HEK293 (cell line): ENCODE measurements around the gene DNAJB4.

ENCODE experiments used
- CTCF ChIA-PET: fragments of 350-600 bp; formaldehyde crosslinking; extraction: SDS; loops from one replicate; lab custom pipeline; 2021; ENCODE audit warnings: antibody characterized with exemption; lab: Yijun Ruan, JAX
- POLR2A ChIA-PET: fragments of 300-600 bp; formaldehyde crosslinking; extraction: SDS; loops from one replicate; lab custom pipeline; 2020; ENCODE audit warnings: antibody characterized with exemption, inconsistent platforms; lab: Yijun Ruan, JAX
- H3K27ac ChIP-seq: fragments of 200-500 bp; sonication (Bioruptor generic); 2 replicates; pipeline ENCODE4 v1.5.1; 2014; ENCODE audit warnings: low read depth, low read length, control low read depth, inconsistent platforms; ENCODE audit errors: extremely low read depth
- H3K36me3 ChIP-seq, 2 experiments: fragments of 200-500 bp in 1 of 2; sonication (Bioruptor generic) in 1 of 2; 1 replicate in 1 of 2; 2 replicates in 1 of 2; pipeline ENCODE4 v1.5.1; 2014 to 2017; ENCODE audit warnings: inconsistent platforms in 2 of 2, low read length in 2 of 2; ENCODE audit not compliant: control insufficient read depth in 2 of 2, insufficient read depth in 1 of 2
- H3K4me1 ChIP-seq: fragments of 200-500 bp; sonication (Bioruptor generic); 2 replicates; pipeline ENCODE4 v1.5.1; 2014; ENCODE audit warnings: mild to moderate bottlenecking, low read length, inconsistent platforms; ENCODE audit not compliant: control insufficient read depth, insufficient read depth
- H3K4me3 ChIP-seq: 2 replicates; pipeline ENCODE4 v1.5.1; 2011; ENCODE audit warnings: low read depth, mild to moderate bottlenecking, control low read depth, low read length, moderate library complexity
- H3K9me3 ChIP-seq: fragments of 200-500 bp; sonication (Bioruptor generic); 2 replicates; pipeline ENCODE4 v1.5.1; 2014; ENCODE audit warnings: low read depth, low read length, inconsistent platforms; ENCODE audit not compliant: control insufficient read depth, insufficient read depth
- GLI2 ChIP-seq: fragments of 450-650 bp; formaldehyde crosslinking; IDR thresholded peaks from 2 replicates; pipeline ENCODE4; 2017; ENCODE audit warnings: missing biosample characterization, missing genetic modification characterization, low read depth, borderline replicate concordance
- GLIS1 ChIP-seq: fragments of 450-650 bp; formaldehyde crosslinking; IDR thresholded peaks from 2 replicates; pipeline ENCODE4 v1.5.1; 2016; ENCODE audit warnings: missing biosample characterization, missing genetic modification characterization
- KLF16 ChIP-seq: fragments of 450-650 bp; formaldehyde crosslinking; IDR thresholded peaks from 2 replicates; pipeline ENCODE4 v1.5.1; 2017; ENCODE audit warnings: missing biosample characterization, missing genetic modification characterization
- KLF8 ChIP-seq: fragments of 450-650 bp; formaldehyde crosslinking; IDR thresholded peaks from 2 replicates; pipeline ENCODE4 v1.5.1; 2016; ENCODE audit warnings: missing biosample characterization, missing genetic modification characterization
- KLF9 ChIP-seq: fragments of 450-650 bp; formaldehyde crosslinking; IDR thresholded peaks from 2 replicates; pipeline ENCODE4 v1.5.1; 2016; ENCODE audit warnings: missing biosample characterization, missing genetic modification characterization, low read depth
- YY1 ChIP-seq: fragments of 450-650 bp; formaldehyde crosslinking; IDR thresholded peaks from 2 replicates; pipeline ENCODE4 v1.5.1; 2018; ENCODE audit warnings: missing biosample characterization, missing genetic modification characterization
- ZIC2 ChIP-seq: fragments of 450-650 bp; formaldehyde crosslinking; IDR thresholded peaks from 2 replicates; pipeline ENCODE4 v1.5.1; 2016; ENCODE audit warnings: missing biosample characterization, missing genetic modification characterization
- ZNF121 ChIP-seq: fragments of 450-650 bp; formaldehyde crosslinking; IDR thresholded peaks from 2 replicates; pipeline ENCODE4 v1.5.1; 2016; ENCODE audit warnings: missing biosample characterization, missing genetic modification characterization
- ZNF138 ChIP-seq: fragments of 450-650 bp; formaldehyde crosslinking; IDR thresholded peaks from 2 replicates; pipeline ENCODE4 v1.5.1; 2016; ENCODE audit warnings: missing biosample characterization, missing genetic modification characterization, borderline replicate concordance
- ZNF248 ChIP-seq: fragments of 450-650 bp; formaldehyde crosslinking; IDR thresholded peaks from 2 replicates; pipeline ENCODE4 v1.5.1; 2017; ENCODE audit warnings: missing biosample characterization, missing genetic modification characterization
- ZNF266 ChIP-seq: fragments of 450-650 bp; formaldehyde crosslinking; IDR thresholded peaks from 2 replicates; pipeline ENCODE4 v1.5.1; 2016; ENCODE audit warnings: missing biosample characterization, missing genetic modification characterization, low read depth
- ZNF274 ChIP-seq, 2 experiments: fragments of 200-500 bp in 1 of 2; fragments of 450-650 bp in 1 of 2; sonication (Bioruptor generic) in 1 of 2; formaldehyde crosslinking in 1 of 2; IDR thresholded peaks; 2 replicates each; pipeline versions ENCODE4 v1.5.1 to v1.6.1; 2014 to 2016; ENCODE audit warnings: borderline replicate concordance in 1 of 2, inconsistent platforms in 1 of 2, low read length in 1 of 2, missing biosample characterization in 1 of 2, missing genetic modification characterization in 1 of 2
- ZNF302 ChIP-seq: fragments of 450-650 bp; formaldehyde crosslinking; IDR thresholded peaks from 2 replicates; pipeline ENCODE4 v1.5.1; 2016; ENCODE audit warnings: missing biosample characterization, missing genetic modification characterization, low read depth
- ZNF324 ChIP-seq: fragments of 450-650 bp; formaldehyde crosslinking; IDR thresholded peaks from 2 replicates; pipeline ENCODE4 v1.5.1; 2016; ENCODE audit warnings: missing biosample characterization, missing genetic modification characterization
- ZNF341 ChIP-seq: fragments of 450-650 bp; formaldehyde crosslinking; IDR thresholded peaks from 2 replicates; pipeline ENCODE4; 2016; ENCODE audit warnings: low read depth, missing biosample characterization, missing genetic modification characterization
- ZNF350 ChIP-seq: fragments of 450-650 bp; formaldehyde crosslinking; IDR thresholded peaks from 2 replicates; pipeline ENCODE4 v1.5.0; 2017; ENCODE audit warnings: missing biosample characterization, mild to moderate bottlenecking, missing genetic modification characterization
- ZNF37A ChIP-seq: fragments of 450-650 bp; IDR thresholded peaks from 2 replicates; pipeline ENCODE4 v1.5.1; 2018; ENCODE audit warnings: missing biosample characterization, missing genetic modification characterization
- ZNF473 ChIP-seq: fragments of 450-650 bp; formaldehyde crosslinking; IDR thresholded peaks from 2 replicates; pipeline ENCODE4 v1.5.1; 2017; ENCODE audit warnings: missing biosample characterization, missing genetic modification characterization
- ZNF521 ChIP-seq: fragments of 450-650 bp; formaldehyde crosslinking; IDR thresholded peaks from 2 replicates; pipeline ENCODE4 v1.5.1; 2017; ENCODE audit warnings: missing biosample characterization, mild to moderate bottlenecking, missing genetic modification characterization
- ZNF529 ChIP-seq: fragments of 450-650 bp; formaldehyde crosslinking; IDR thresholded peaks from 2 replicates; pipeline ENCODE4 v1.5.1; 2017; ENCODE audit warnings: missing genetic modification characterization, missing biosample characterization; ENCODE audit not compliant: insufficient replicate concordance
- ZNF558 ChIP-seq: fragments of 450-650 bp; formaldehyde crosslinking; IDR thresholded peaks from 2 replicates; pipeline ENCODE4 v1.5.1; 2016; ENCODE audit warnings: missing biosample characterization, missing genetic modification characterization
- ZNF560 ChIP-seq: fragments of 450-650 bp; formaldehyde crosslinking; IDR thresholded peaks from 2 replicates; pipeline ENCODE4 v1.5.1; 2017; ENCODE audit warnings: missing biosample characterization, missing genetic modification characterization, borderline replicate concordance
- ZNF621 ChIP-seq: fragments of 450-650 bp; formaldehyde crosslinking; IDR thresholded peaks from 2 replicates; pipeline ENCODE4 v1.5.1; 2017; ENCODE audit warnings: missing biosample characterization, missing genetic modification characterization
- ZNF624 ChIP-seq: fragments of 450-650 bp; formaldehyde crosslinking; IDR thresholded peaks from 2 replicates; pipeline ENCODE4 v1.5.1; 2017; ENCODE audit warnings: missing biosample characterization, missing genetic modification characterization
- ZNF670 ChIP-seq: fragments of 450-650 bp; formaldehyde crosslinking; IDR thresholded peaks from 2 replicates; pipeline ENCODE4 v1.5.1; 2016; ENCODE audit warnings: missing biosample characterization, missing genetic modification characterization, low read depth
- ZNF701 ChIP-seq: fragments of 450-650 bp; formaldehyde crosslinking; IDR thresholded peaks from 2 replicates; pipeline ENCODE4 v1.5.1; 2016; ENCODE audit warnings: missing biosample characterization, missing genetic modification characterization
- ZNF76 ChIP-seq: fragments of 450-650 bp; formaldehyde crosslinking; IDR thresholded peaks from 2 replicates; pipeline ENCODE4; 2016; ENCODE audit warnings: low read depth, missing biosample characterization, missing genetic modification characterization, borderline replicate concordance
- ZNF785 ChIP-seq: fragments of 450-650 bp; formaldehyde crosslinking; IDR thresholded peaks from 2 replicates; pipeline ENCODE4 v1.5.1; 2016; ENCODE audit warnings: missing biosample characterization, missing genetic modification characterization
- ZNF830 ChIP-seq: fragments of 450-650 bp; IDR thresholded peaks from 2 replicates; pipeline ENCODE4 v1.5.0; 2018; ENCODE audit warnings: missing biosample characterization, missing genetic modification characterization, low read depth, mild to moderate bottlenecking, moderate library complexity
- TF ChIP-seq, protein P1 (sequence below): fragments of 450-650 bp; formaldehyde crosslinking; IDR thresholded peaks from 2 replicates; pipeline ENCODE4 v1.5.1; 2016; ENCODE audit warnings: missing biosample characterization, missing genetic modification characterization
- TF ChIP-seq, protein P2 (sequence below): fragments of 450-650 bp; formaldehyde crosslinking; IDR thresholded peaks from 2 replicates; pipeline ENCODE4 v1.5.1; 2016; ENCODE audit warnings: missing biosample characterization, missing genetic modification characterization, borderline replicate concordance

DNAJB4 gene

DNA sequence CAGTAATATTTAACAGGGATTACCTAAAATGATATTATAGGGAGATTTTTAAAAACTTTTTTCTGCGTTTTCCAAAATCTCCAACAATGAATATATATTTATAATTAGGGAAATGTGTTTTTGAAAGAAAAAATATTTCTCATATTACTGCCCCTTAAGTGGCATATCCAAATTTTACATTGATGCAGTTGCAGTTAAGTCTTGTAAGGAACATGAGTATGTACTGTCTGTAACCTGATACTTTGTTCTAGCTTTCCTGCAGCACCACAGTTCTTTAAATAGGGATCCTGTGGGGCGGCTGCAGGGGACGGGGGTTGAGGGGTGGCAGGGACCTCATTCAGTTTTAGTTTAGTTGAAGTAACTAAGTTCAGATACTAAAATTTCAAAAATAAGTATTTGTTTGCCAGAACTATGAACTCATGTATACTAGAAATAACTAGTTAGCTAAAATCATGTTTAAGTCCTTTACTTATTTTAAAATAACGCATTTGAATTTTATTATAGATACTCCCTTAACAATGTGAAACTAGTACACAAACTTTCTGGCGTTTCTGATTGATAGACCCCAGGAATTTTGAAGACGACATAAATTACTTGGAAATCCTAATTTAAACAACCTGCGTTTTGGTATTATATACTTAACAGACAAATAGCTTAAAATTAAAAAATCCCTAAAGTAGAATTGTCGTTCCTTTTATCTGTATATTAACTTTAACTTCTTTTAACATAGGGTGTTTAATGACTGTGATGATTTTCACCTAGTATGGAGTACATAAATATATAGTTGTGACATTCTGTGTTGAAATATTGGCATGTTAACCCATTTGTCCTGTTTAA is 639 bp upstream of the DNAJB4 start (continued):
- TF ChIP-seq ZNF341 (tag by site-specific recombination) = no peak

DNA sequence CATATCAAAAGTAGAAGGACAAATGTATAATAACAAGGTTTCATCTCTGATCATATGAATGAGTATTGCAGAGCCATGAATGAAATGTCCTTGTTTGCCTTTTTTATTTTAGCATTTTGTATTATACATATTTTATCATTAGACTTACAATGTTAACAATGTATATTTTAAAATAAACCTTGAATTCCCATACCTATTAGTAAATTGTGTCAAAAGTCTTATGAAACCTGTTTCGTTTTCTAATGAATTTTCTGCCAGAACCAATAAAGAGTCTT is 646 bp downstream of the DNAJB4 start:
- POLR2A ChIA-PET = interaction anchor here (1.0 to 5.7 kb wide), 11 partner anchors 10 to 471 kb away, joined by 3 to 137 read pairs (median 5); partner anchors contain the start of genes FUBP1 and NEXN
- Histone ChIP-seq H3K4me1 (peaks cover 14% of the 10 kb centered on the region), H3K27ac (0 out of 2 replicates have a peak overlapping the region, but pooled peaks have one; percentile 92), H3K36me3 (no peaks in the 10 kb centered on the region; a peak in 1 of 3 replicates), H3K9me3 (no peaks in the 10 kb centered on the region), H3K4me3 (peak overlapping the region; percentile 55)
- TF ChIP-seq ZIC2 (tag by site-specific recombination) (no peak), ZNF121 (tag by site-specific recombination) (no peak)
- CTCF ChIA-PET = interaction anchor here (0.7 to 3.8 kb wide), 4 partner anchors 24 to 109 kb away, joined by 3 to 42 read pairs (median 12); partner anchors contain the start of gene FUBP1

DNA sequence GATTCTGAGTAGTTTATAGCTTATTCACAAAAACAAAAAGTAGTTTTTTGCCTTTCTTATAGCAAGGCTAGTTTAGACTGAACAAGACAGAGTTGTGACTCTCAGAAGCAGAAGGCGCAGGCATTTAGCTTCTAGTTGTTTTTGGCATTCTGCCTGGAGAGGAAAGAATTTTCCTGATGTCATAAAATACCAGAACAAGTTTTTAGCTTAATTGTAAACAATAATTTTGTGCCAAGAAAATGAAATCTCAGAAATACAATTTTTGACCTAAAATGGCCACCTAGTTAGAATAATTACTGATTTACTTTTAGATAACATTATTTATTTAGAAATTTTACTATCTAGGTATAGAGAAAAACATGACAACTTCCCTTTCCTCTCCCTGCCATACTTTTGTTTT is 1.0 kb downstream of the DNAJB4 start:
- Histone ChIP-seq H3K27ac (no peak overlapping the region), H3K36me3 (no peaks in the 10 kb centered on the region; a peak in 1 of 3 replicates), H3K9me3 (no peaks in the 10 kb centered on the region), H3K4me3 (peak overlapping the region; percentile 55), H3K4me1 (peaks cover 14% of the 10 kb centered on the region)
- ChIA-PET POLR2A (interaction anchor here (1.5 to 5.7 kb wide), 5 partner anchors 11 to 108 kb away, joined by 5 to 137 read pairs (median 20); partner anchors contain the start of gene FUBP1), CTCF (interaction anchor here (1.6 to 3.8 kb wide), 3 partner anchors 26 to 109 kb away, joined by 10 to 42 read pairs (median 14); partner anchors contain the start of gene FUBP1)
- no peak for TF ChIP-seq ZNF521 (tag by site-specific recombination)
- no peak for TF ChIP-seq ZNF302 (tag by site-specific recombination)
- TF ChIP-seq KLF8 (tag by site-specific recombination) = no peak
- TF ChIP-seq, protein P1, sequence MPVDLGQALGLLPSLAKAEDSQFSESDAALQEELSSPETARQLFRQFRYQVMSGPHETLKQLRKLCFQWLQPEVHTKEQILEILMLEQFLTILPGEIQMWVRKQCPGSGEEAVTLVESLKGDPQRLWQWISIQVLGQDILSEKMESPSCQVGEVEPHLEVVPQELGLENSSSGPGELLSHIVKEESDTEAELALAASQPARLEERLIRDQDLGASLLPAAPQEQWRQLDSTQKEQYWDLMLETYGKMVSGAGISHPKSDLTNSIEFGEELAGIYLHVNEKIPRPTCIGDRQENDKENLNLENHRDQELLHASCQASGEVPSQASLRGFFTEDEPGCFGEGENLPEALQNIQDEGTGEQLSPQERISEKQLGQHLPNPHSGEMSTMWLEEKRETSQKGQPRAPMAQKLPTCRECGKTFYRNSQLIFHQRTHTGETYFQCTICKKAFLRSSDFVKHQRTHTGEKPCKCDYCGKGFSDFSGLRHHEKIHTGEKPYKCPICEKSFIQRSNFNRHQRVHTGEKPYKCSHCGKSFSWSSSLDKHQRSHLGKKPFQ (tag by site-specific recombination) = no peak
- TF ChIP-seq YY1 (tag by site-specific recombination) = 0 out of 2 replicates have a peak, but pooled peaks have one; percentile 13
- no peak for TF ChIP-seq ZNF76
- no peak for TF ChIP-seq GLI2 (tag by site-specific recombination)
- no peak for TF ChIP-seq ZNF350
- TF ChIP-seq ZNF529 = no peak
- no peak for TF ChIP-seq ZNF624 (tag by site-specific recombination)
- TF ChIP-seq ZNF830 (tag by site-specific recombination) = no peak
- TF ChIP-seq ZNF558 (tag by site-specific recombination) = no peak
- no peak for TF ChIP-seq ZNF324 (tag by site-specific recombination)
- no peak for TF ChIP-seq ZNF785
- TF ChIP-seq ZNF37A (tag by site-specific recombination) = no peak
- no peak for TF ChIP-seq KLF16
- TF ChIP-seq GLIS1 (tag by site-specific recombination) = no peak
- no peak for TF ChIP-seq ZNF274 (IDR thresholded peaks at IDR 0.05; ENCODE audit: low read length)
- TF ChIP-seq ZNF274 (tag by site-specific recombination; IDR thresholded peaks at IDR 0.05; ENCODE audit: borderline replicate concordance) = no peak
- no peak for TF ChIP-seq ZNF670 (tag by site-specific recombination)
- TF ChIP-seq, protein P2, sequence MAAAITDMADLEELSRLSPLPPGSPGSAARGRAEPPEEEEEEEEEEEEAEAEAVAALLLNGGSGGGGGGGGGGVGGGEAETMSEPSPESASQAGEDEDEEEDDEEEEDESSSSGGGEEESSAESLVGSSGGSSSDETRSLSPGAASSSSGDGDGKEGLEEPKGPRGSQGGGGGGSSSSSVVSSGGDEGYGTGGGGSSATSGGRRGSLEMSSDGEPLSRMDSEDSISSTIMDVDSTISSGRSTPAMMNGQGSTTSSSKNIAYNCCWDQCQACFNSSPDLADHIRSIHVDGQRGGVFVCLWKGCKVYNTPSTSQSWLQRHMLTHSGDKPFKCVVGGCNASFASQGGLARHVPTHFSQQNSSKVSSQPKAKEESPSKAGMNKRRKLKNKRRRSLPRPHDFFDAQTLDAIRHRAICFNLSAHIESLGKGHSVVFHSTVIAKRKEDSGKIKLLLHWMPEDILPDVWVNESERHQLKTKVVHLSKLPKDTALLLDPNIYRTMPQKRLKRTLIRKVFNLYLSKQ (tag by site-specific recombination) = no peak
- no peak for TF ChIP-seq ZNF701
- no peak for TF ChIP-seq ZNF248 (tag by site-specific recombination)
- TF ChIP-seq ZNF138 (tag by site-specific recombination) = no peak
- TF ChIP-seq ZNF621 (tag by site-specific recombination) = no peak
- TF ChIP-seq KLF9 (tag by site-specific recombination) = no peak
- TF ChIP-seq ZNF266 = no peak
- TF ChIP-seq ZNF473 (tag by site-specific recombination) = no peak
- no peak for TF ChIP-seq ZNF560 (tag by site-specific recombination)
